ENCODE results near the gene FLYWCH1. TPM values are rescaled to one million over a fixed set of nuclear protein-coding genes. Genes with fewer than 3 reads are reported as not detected.

Gene FLYWCH1
- total RNA-seq, 2 donors from 2014 or later: 41.4 to 97.1 TPM

DNA sequence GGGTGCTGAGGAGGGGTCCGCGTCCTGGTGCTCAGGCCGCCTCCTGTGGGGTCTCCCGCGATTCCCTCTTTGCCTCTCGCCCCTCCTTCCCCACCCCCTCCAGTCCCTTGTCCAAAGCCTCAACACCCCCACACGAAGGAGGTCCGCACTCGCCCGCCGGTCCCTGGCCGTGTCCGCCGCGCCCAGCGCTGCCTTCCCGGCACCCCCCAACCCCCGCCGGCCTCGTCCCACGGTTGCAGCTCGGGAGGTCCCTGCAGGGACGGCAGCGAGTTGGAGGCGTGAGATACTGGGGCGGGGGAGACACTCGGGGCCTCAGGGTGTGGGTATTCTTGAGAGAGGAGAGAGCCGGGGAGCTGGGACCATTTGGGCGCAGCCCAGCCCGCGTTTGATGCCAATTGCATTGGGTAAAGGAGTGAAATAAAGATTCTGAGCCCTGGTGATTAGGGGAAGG is 28.2 kb upstream of the FLYWCH1 start:
- no peaks in the 10 kb centered on the region for H3K27me3 Mint-ChIP-seq
- peak overlapping the region; percentile 95 for H3K4me3 Mint-ChIP-seq
- no peak overlapping the region for H3K27ac Mint-ChIP-seq
- H3K36me3 Mint-ChIP-seq (ENCODE audit: low read depth): no peaks in the 10 kb centered on the region
- ATAC-seq (no peak), DNase-seq (no peak)
- no peaks in the 10 kb centered on the region for H3K9me3 ChIP-seq (ENCODE audit: control insufficient read depth, low read length, poor library complexity, severe bottlenecking)
- peaks cover 6% of the 10 kb centered on the region for H3K4me1 Mint-ChIP-seq

DNA sequence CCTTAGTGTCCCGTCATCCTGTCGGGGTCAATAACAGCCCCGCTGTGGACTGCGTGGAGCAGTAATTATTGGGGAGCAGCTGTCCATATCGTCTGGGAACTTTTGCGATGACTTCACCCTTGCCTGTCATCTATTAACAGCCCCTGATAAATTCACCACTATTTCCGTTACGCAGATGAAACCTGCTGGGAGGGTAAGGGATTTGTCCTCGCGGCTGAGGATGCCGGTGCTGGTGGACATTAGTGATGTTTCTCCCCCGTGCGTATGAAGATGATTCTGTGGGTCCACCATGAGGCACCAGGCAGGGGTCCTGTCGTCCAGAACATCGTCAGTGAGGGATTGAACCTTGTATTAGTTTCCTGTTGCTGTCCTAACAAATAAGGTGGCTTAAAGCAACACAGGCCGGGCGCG is 27.7 kb upstream of the FLYWCH1 start:
- ATAC-seq (no peak), DNase-seq (no peak)
- no peaks in the 10 kb centered on the region for H3K9me3 ChIP-seq (ENCODE audit: control insufficient read depth, low read length, poor library complexity, severe bottlenecking)
- Mint-ChIP-seq H3K4me1 (peaks cover 6% of the 10 kb centered on the region), H3K4me3 (peak overlapping the region; percentile 95), H3K27ac (no peak overlapping the region), H3K27me3 (no peaks in the 10 kb centered on the region), H3K36me3 (ENCODE audit: low read depth) (no peaks in the 10 kb centered on the region)

DNA sequence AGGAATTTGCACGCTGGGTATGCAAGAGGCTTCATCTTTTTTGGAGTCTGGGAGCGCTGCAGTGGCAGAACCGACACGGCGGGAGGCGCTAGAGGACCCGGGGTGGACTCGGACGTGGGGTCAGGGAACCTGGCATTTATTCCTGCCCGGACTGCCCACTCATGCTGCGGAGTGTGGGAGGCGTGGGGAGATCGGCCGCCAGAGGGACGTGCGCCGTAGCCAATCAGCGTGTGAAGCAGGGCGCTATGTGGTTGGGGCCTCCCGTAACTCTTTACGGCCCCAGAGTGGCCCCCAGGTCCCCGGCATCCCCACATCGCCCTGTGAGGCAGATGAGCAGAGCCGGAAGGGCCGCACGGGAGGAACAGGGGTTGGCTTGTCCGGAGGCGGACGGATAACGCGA is 17.5 kb upstream of the FLYWCH1 start:
- DNase-seq (no peak), ATAC-seq (no peak)
- H3K27ac Mint-ChIP-seq: no peak overlapping the region
- H3K36me3 Mint-ChIP-seq (ENCODE audit: low read depth): no peaks in the 10 kb centered on the region
- no peaks in the 10 kb centered on the region for H3K27me3 Mint-ChIP-seq
- H3K4me1 Mint-ChIP-seq: no peaks in the 10 kb centered on the region
- no peaks in the 10 kb centered on the region for H3K9me3 ChIP-seq (ENCODE audit: control insufficient read depth, low read length, poor library complexity, severe bottlenecking)
- H3K4me3 Mint-ChIP-seq: no peak overlapping the region

- no peak for DNase-seq
- no peaks in the 10 kb centered on the region for H3K9me3 ChIP-seq (ENCODE audit: control insufficient read depth, low read length, poor library complexity, severe bottlenecking)
- Mint-ChIP-seq H3K27me3 (no peaks in the 10 kb centered on the region), H3K4me1 (no peaks in the 10 kb centered on the region), H3K4me3 (no peak overlapping the region), H3K36me3 (ENCODE audit: low read depth) (no peaks in the 10 kb centered on the region), H3K27ac (no peak overlapping the region)
- ATAC-seq: no peak
These were observed 15.9 kb upstream of the FLYWCH1 start for GRCh38 chr16:2895813-2896212.

GRCh38 chr16:2896480-2897010 is 15.2 kb upstream of the FLYWCH1 start:
- ATAC-seq (no peak), DNase-seq (no peak)
- Mint-ChIP-seq H3K27me3 (no peaks in the 10 kb centered on the region), H3K4me3 (no peak overlapping the region), H3K4me1 (peaks cover 2% of the 10 kb centered on the region), H3K27ac (no peak overlapping the region), H3K36me3 (ENCODE audit: low read depth) (no peaks in the 10 kb centered on the region)
- H3K9me3 ChIP-seq (ENCODE audit: control insufficient read depth, low read length, poor library complexity, severe bottlenecking): no peaks in the 10 kb centered on the region

GRCh38 chr16:2897110-2897509 is 14.6 kb upstream of the FLYWCH1 start:
- Mint-ChIP-seq H3K27ac (no peak overlapping the region), H3K36me3 (ENCODE audit: low read depth) (no peaks in the 10 kb centered on the region), H3K4me1 (peaks cover 2% of the 10 kb centered on the region), H3K27me3 (no peaks in the 10 kb centered on the region), H3K4me3 (no peak overlapping the region)
- no peaks in the 10 kb centered on the region for H3K9me3 ChIP-seq (ENCODE audit: control insufficient read depth, low read length, poor library complexity, severe bottlenecking)
- DNase-seq: no peak
- peak; percentile 51 for ATAC-seq

DNA sequence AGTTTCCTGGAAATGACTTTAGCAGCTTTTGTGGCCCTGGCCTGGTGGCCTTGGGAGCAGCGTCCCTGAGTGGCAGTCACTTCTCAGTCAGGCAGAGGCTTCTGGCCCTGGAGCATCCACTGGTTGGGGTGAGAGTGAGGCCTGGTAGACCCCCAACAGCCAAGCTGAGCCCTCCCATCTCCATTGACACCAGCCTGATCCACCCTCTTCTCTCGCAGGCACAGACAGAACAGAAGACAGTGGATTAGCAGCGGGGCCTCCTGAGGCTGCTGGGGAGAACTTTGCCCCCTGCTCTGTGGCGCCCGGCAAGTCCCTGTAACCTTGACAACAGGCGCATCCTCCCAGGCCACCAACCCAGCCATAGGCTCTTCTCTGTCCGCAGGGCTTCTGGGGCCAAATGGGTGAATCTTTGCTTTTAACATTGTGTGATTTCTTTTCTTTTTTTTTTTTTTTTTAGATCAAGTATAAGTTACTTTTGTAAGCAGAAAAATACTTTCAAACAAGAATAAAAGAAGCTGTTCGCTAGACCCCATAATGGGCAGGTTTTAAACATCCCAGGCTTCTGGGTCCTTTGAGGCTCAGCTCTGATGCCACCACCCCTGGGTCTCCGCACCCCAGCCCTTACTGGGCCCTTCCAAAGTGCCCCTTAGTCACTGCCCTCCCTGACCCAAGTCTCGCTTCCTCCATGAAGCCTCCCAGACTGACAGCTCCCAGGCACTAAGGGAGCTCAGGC is 12.7 kb upstream of the FLYWCH1 start:
- no peaks in the 10 kb centered on the region for H3K9me3 ChIP-seq (ENCODE audit: control insufficient read depth, low read length, poor library complexity, severe bottlenecking)
- no peaks in the 10 kb centered on the region for H3K36me3 Mint-ChIP-seq (ENCODE audit: low read depth)
- no peak overlapping the region for H3K4me3 Mint-ChIP-seq
- no peaks in the 10 kb centered on the region for H3K27me3 Mint-ChIP-seq
- peaks cover 6% of the 10 kb centered on the region for H3K4me1 Mint-ChIP-seq
- DNase-seq (no peak), ATAC-seq (no peak)
- no peak overlapping the region for H3K27ac Mint-ChIP-seq

DNA sequence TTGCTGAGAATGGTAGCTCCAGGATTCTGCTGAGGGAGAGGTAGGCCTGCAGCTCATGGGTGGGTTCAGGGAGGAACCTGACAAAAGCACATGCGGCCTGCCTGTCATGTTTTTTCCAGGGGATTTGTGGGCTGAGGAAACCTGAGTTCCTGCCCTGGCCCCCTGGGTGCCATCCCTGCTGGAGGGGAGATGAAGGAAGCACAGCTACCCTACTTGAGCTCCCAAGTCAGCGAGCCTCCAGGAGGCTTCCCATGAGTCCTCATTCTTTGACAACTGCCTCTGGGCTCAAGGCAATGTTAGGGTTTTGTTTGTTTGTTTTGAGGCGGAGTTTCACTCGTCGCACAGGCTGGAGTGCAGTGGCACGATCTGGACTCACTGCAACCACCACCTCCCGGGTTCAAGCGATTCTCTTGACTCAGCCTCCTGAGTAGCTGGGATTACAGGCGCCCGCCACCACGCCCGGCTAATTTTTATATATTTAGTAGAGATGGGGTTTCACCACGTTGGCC is 12.1 kb upstream of the FLYWCH1 start:
- Mint-ChIP-seq H3K27me3 (no peaks in the 10 kb centered on the region), H3K36me3 (ENCODE audit: low read depth) (no peaks in the 10 kb centered on the region), H3K4me3 (no peak overlapping the region), H3K4me1 (peaks cover 10% of the 10 kb centered on the region), H3K27ac (no peak overlapping the region)
- no peaks in the 10 kb centered on the region for H3K9me3 ChIP-seq (ENCODE audit: control insufficient read depth, low read length, poor library complexity, severe bottlenecking)
- ATAC-seq (no peak), DNase-seq (no peak)

GRCh38 chr16:2900526-2901075 is 11.1 kb upstream of the FLYWCH1 start:
- Mint-ChIP-seq H3K27ac (no peak overlapping the region), H3K4me3 (no peak overlapping the region), H3K36me3 (ENCODE audit: low read depth) (no peaks in the 10 kb centered on the region), H3K4me1 (peaks cover 11% of the 10 kb centered on the region), H3K27me3 (no peaks in the 10 kb centered on the region)
- ATAC-seq (no peak), DNase-seq (no peak)
- no peaks in the 10 kb centered on the region for H3K9me3 ChIP-seq (ENCODE audit: control insufficient read depth, low read length, poor library complexity, severe bottlenecking)

DNA sequence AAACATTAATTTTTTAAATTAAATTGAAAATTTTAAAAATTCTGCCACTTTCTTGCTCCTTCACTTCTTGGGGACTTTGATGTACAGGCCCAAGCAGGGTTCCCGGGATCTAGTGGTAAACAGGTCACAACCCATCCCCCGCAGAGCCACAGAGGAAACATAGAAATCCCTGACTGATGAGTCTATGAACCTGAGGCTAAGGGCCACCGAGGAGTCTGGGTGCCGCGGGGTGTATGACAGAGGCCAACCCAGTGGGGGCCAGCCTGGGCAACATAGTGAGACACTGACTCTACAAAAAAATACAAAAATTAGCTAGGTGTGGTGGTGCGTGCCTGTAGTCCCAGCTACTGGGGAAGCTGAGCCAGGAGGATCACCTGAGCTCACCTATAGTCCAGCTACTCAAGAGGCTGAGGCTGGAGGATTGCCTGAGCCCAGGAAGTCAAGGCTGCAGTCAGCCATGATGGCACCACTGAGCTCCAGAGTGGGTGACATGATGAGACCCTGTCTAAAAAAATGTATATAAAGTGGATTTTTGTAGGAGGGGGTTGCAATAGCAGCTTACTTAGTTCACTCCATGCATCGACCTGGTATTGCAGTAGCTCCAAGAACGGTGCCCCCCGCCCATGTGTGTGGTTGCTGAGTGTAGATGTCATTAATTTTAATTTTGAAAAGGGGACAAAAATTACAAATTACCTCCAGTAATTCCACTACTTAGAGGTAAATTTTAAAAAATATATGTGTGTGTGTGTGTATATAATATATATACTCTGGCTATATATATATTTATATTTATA is 9.2 kb upstream of the FLYWCH1 start:
- DNase-seq (no peak), ATAC-seq (no peak)
- H3K27ac Mint-ChIP-seq: no peak overlapping the region
- no peaks in the 10 kb centered on the region for H3K9me3 ChIP-seq (ENCODE audit: control insufficient read depth, low read length, poor library complexity, severe bottlenecking)
- no peak overlapping the region for H3K4me3 Mint-ChIP-seq
- no peaks in the 10 kb centered on the region for H3K27me3 Mint-ChIP-seq
- H3K4me1 Mint-ChIP-seq: peaks cover 23% of the 10 kb centered on the region
- H3K36me3 Mint-ChIP-seq (ENCODE audit: low read depth): no peaks in the 10 kb centered on the region

- no peaks in the 10 kb centered on the region for H3K36me3 Mint-ChIP-seq (ENCODE audit: low read depth)
These were observed 7.4 kb upstream of the FLYWCH1 start for GRCh38 chr16:2904100-2904921.

GRCh38 chr16:2904922-2905240 is 6.8 kb upstream of the FLYWCH1 start:
- Mint-ChIP-seq H3K4me3 (peak overlapping the region; percentile 97), H3K4me1 (peaks cover 23% of the 10 kb centered on the region), H3K36me3 (ENCODE audit: low read depth) (no peaks in the 10 kb centered on the region), H3K27ac (peak overlapping the region; percentile 90), H3K27me3 (no peaks in the 10 kb centered on the region)
- no peak for DNase-seq
- no peak for ATAC-seq
- no peaks in the 10 kb centered on the region for H3K9me3 ChIP-seq (ENCODE audit: control insufficient read depth, low read length, poor library complexity, severe bottlenecking)

More at GRCh38 chr16:2904100-2904921, 7.4 kb upstream of the FLYWCH1 start:
- no peaks in the 10 kb centered on the region for H3K9me3 ChIP-seq (ENCODE audit: control insufficient read depth, low read length, poor library complexity, severe bottlenecking)
- peak; percentile 65 to 75 (median 73) for DNase-seq
- ATAC-seq: peak; percentile 67
- Mint-ChIP-seq H3K4me3 (peak overlapping the region; percentile 97), H3K27ac (peak overlapping the region; percentile 90), H3K4me1 (peaks cover 23% of the 10 kb centered on the region), H3K27me3 (no peaks in the 10 kb centered on the region)

Data from T-helper 17 cell (primary cell).